GM19372 (cell line): ENCODE measurements around the gene KRT8.

Experiments
- ATAC-seq: cut with Tn5 transposase; IDR thresholded peaks from one replicate; pipeline ENCODE4 v1.9.1; 2021; ENCODE audit warnings: mild to moderate bottlenecking, low read depth, moderate library complexity; ENCODE audit not compliant: unreplicated experiment

KRT8 gene

GRCh38 chr12:52926596-52927234 is 21.8 kb upstream of the KRT8 start:
- no peak for ATAC-seq

GRCh38 chr12:52925717-52926595 is 21.1 kb upstream of the KRT8 start:
- ATAC-seq = no peak

- ATAC-seq = no peak
Observed at GRCh38 chr12:52924764-52925716, 20.2 kb upstream of the KRT8 start.

GRCh38 chr12:52921488-52922165 is 16.8 kb upstream of the KRT8 start:
- ATAC-seq = no peak

GRCh38 chr12:52920937-52921336 is 16.1 kb upstream of the KRT8 start:
- no peak for ATAC-seq

- ATAC-seq = no peak
Observed at GRCh38 chr12:52918784-52919183, 13.9 kb upstream of the KRT8 start.

- ATAC-seq = no peak
Observed at GRCh38 chr12:52918351-52918750, 13.5 kb upstream of the KRT8 start.

GRCh38 chr12:52917800-52918199 is 12.9 kb upstream of the KRT8 start:
- ATAC-seq = no peak

- no peak for ATAC-seq
Observed at GRCh38 chr12:52916216-52916615, 11.3 kb upstream of the KRT8 start.

GRCh38 chr12:52915637-52916036 is 10.8 kb upstream of the KRT8 start:
- ATAC-seq = no peak

- no peak for ATAC-seq
Observed at GRCh38 chr12:52914576-52915121, 9.8 kb upstream of the KRT8 start.

GRCh38 chr12:52913431-52913821 is 8.6 kb upstream of the KRT8 start:
- no peak for ATAC-seq

GRCh38 chr12:52912711-52913430 is 8.0 kb upstream of the KRT8 start:
- no peak for ATAC-seq

GRCh38 chr12:52910248-52910883 is 5.5 kb upstream of the KRT8 start:
- ATAC-seq = no peak

- ATAC-seq = no peak
Observed at GRCh38 chr12:52909796-52910195, 4.9 kb upstream of the KRT8 start.

GRCh38 chr12:52909331-52909730 is 4.5 kb upstream of the KRT8 start:
- ATAC-seq = no peak

- no peak for ATAC-seq
Observed at GRCh38 chr12:52907092-52907810, 2.4 kb upstream of the KRT8 start.

- ATAC-seq = no peak
Observed at GRCh38 chr12:52906191-52906601, 1.3 kb upstream of the KRT8 start.
